ELF-1 (cell line): ENCODE results near the gene RPS6KC1.
"Not testable (repeated sequence)": the region's sequence is repeated elsewhere in the genome, so short reads cannot be mapped to it uniquely, and the experiment has no call there.

ENCODE experiments used
- DNase-seq: peaks from one replicate; pipeline ENCODE4 v3.0.0-alpha.2; 2016; ENCODE audit warnings: low read depth, low spot score

RPS6KC1 gene

DNA sequence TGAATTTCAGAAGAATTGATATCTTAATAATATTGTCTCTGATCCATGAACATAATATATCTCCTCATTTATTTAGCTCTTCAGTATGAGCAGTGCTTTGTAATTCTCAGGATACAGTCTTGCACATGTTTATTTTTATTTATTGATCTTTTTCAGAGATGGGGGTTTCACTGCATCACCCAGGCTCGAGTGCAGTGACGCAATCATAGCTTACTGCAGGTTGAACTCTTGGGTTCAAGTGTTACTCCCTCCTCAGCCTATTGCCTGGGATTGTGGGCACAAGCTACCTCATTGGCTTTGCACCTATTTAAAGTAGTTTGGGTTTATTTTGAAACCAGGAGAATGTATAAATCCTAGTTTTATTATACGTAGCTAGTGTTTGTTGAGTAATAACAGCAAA, 4.7 kb downstream of the RPS6KC1 start:
- DNase-seq, result no peak

DNA sequence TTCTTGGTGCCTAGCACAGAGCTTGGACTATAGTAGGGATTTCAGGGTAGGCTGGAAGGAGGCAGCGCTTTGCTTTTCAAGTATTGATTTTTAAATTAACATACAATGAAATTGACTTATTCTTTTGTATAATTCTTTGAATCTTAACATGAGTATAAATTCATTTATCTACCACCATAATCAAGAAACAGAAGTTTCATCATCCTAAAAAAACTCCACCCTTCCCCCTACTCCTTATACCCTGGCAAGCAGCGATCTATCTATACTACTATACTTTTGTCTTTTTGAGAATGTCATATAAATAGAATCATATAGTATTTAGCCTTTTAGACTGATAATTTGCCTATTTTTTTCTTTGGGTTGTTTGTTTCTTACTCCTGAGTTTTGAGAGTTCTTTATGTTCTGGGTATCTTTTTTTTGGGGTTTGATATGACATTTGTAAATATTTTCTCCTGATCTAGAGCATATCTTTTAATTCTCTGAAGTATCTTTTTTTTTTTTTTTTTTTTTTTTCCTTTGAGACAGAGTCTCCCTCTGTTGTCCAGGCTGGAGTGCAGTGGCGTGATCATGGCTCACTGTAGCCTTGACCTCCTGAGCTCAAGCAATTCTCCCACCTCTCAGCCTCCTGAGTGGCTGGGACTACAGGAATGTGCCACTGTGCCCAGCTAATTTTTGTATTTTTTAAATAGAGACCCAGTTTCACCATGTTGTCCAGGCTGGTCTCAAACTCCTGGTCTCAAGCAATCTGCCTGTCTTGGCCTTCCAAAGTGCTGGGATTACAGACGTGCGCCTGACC, 6.4 kb downstream of the RPS6KC1 start:
- DNase-seq, result no peak

DNA sequence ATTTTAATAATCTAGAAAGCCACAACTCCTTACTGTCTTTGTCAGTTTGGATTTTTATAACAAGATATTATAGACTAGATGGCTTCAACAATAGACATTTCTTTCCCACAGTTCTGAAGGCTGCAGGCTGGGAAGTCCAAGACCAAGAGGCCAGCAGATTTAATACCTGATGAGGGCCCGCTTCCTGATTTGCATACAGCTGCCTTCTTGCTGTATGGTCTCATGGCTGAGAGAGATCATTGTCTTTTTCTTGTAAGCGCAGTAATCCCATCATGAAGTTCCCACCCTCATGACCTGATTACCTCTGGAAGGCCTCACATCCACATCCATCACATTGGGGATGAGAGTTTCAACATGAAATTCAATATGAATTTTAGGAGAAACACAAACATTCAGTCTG, 9.8 kb downstream of the RPS6KC1 start:
- DNase-seq, result no peak

DNA sequence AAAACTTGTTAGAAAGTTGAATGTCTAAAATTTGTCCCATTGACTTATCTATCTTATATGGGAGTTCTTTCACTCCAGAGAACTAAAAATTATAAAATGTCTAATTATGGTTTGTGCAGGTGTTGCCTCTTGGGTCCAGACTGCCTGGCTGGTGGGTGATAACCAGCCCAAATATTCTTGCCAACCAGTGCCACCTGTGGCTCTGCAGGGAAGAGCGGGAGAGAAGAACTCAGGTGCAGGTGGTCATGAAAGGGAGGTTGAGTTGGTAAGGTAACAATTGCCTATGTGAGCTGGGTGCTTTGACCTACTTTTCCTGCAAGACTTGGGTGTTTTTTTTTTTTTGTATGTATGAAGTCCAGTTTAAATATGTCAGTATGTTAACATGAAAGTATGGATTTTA, 10.2 kb downstream of the RPS6KC1 start:
- no peak for DNase-seq

DNA sequence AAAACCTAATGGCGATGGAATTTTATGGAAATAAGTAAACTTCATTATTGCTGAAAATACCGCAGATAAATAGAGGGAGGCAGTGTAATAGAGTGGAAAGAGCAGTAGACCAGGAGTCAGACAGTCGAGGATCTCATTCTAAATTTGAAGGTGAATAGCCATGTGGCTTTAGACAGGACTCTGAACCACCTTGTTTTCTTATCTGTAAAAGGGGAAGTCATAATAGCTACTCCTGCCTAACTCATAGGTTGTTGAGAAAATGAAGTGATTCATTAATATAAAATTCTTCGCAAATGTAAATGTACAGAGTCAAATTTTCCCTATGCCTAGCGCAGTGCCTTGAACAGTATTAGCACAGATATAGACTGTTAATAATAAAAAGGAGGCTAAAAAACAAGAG, 14.8 kb downstream of the RPS6KC1 start:
- no peak for DNase-seq

DNA sequence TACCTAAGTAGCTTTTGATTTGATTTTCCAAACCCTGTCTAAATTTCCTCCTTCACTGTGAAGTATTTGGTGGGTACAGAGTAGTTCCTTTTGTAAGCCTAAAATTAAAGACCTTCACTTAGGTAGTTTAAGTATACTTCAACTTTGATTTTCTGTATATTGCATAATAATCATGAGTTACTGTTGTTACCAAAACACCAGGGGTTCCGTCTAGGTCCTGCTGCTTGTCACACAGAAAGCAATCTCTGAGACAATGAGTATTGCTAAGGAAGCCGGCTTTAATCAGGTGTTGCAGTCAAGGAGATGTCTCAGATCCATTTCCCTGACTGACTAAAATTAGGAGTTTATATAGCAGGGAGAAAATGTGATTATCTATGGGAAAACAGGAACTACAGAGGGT, 15.3 kb downstream of the RPS6KC1 start:
- no peak for DNase-seq

DNA sequence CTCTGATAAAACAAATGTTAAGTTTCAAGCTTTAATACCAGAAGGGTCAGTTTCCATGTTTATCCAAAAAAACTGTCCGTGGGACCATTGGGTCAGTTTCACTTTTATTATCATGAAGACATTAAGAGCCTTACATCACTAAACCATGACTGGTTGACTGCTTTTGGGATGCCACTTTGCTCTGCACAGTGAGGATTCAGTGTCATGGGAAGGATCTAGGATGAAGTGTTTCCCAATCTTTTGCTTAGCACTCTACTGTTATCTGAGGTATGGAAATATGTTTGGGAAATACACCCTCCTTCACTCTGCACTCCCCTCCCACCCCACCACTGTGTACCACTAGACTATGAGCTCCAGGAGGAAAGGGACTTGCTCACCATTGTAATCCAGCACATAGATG, 16.3 kb downstream of the RPS6KC1 start:
- no peak for DNase-seq

DNA sequence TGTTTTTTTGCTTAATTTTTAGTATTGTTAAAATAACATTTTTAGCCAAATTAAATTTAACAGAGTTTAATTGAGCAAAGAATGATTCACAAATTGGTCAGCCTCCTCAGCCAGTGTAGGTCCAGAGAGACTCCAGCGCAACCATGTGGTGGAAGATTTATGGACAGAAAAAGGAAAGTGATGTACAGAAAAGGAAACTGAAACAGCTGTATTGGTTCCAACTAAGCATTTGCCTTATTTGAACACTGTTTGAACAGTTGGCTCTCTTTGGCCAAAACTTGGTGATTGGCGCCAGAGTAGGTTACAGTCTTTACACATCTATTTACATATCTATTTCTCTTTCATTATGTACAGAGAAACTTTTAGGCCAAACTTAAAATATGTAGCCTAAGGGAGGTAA, 19.4 kb downstream of the RPS6KC1 start:
- no peak for DNase-seq

DNA sequence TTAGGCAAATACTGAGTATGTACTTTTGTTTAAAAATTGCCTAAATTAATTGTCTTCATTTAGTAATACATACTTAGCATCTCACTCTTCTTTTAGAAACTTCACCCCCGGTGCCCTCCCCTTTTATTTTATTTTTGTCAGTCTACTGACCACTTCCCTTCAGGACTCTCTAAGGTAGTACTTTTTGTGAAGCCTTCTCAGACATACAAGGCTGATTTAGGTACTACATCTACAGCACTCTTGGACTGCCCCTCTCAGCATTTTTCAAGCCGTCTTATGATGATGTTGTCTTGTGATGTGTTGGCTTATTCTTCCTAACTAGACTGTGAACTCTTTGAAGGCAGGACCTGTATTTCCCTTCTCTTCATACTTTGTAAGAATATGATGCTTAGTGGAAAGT, 24.7 kb downstream of the RPS6KC1 start:
- no peak for DNase-seq

DNA sequence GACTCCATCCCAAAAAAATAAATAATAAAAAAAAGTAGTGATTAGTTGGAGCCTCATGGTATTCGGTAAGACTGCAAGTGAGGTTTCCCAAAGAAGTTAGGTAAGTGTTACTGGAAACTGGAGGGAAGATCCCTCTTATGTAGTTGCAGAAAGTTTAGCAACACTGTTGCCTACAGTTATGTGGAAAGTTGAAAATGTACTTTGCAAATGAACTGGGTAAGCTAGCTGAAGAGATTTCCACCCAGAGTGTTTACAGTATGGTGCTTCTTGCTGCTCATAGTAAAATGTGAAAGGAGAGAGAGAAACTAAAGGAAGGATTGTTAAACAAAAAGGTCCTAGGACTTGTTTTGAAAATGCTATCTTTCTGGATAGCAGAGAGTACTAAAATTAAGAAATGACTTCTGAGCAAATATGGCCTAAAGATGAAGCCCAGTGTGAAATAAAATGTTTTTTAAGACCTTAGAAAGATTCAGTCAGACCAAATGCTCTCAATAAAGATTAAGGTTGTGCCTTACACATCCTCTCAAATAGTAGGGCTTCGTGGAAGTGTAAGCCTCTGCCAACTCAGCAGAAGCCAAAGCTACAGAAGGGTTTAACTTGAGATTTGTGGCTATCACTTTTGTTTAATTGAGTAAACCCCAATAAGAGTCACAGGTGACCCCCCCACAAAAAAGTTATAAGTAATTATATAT, 31.5 kb downstream of the RPS6KC1 start:
- DNase-seq, result no peak

DNA sequence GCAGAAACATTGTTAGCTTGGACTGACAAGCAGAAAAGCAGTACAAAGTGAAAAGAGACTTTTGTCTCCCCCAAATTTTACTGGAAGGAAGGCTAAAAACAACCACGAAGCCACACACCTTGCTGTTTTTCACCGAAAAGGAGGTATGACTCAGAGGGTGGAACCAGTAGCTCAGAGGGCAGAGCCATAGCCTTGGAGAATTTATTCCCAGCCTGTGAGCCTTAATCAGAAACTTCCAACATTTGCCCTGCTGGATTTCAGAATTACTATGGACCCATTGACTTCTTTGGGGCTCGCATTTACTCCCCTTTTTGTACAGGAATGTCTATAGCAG, 32.0 kb downstream of the RPS6KC1 start:
- no peak for DNase-seq

DNA sequence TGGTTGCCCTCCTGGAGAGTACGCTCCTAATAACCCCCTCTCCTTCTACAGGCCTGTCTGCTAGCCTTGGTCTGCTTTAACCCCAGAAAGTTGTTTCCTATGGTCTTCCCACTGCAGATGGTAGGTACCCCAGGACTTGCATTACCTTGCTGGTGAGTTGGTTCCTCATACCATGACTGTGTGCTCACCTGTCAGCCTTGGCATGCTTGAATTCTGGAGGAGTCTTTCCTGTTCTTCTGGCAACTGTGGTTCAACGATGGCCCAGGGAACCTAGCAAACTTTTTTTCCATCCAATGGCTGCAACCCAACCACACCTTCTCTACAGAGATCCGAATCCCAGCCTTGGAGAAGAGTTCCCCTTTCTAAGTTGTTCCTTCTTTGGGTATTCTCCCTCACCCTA, 36.9 kb downstream of the RPS6KC1 start:
- no peak for DNase-seq

DNA sequence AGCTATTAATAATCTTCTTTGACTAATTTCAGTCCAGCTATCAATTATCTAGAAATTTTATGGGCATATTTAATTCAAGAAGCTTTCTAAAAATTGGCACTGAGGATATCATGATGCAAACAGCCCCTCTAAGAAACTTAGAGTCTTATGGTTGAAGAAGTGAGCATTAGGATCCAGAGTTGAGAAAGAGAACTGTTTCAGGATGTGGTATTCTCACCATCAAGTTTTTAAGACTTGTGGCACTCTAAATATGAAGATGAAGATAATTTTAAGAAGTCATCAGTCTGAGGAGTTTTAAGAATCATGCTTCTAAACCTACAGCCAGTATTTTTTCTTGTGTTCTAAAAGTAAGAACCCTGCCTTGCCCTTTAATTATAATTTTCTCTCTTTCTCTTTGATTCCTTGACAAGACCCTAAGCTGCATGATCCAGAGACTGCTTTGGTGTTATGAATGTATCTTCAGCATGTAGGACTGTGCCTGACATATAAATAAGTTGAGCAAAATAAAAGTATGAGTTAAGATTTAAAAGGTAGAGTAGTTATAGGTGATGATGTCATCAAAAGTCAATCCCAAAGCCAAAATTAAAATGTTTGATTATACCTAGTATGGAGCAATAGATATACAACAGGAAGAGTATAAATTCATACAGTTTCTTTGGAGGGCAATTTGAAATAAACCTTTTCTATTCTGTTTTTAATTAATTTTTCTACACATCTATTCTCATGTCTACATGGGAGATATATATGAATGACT, 39.1 kb downstream of the RPS6KC1 start:
- no peak for DNase-seq

DNA sequence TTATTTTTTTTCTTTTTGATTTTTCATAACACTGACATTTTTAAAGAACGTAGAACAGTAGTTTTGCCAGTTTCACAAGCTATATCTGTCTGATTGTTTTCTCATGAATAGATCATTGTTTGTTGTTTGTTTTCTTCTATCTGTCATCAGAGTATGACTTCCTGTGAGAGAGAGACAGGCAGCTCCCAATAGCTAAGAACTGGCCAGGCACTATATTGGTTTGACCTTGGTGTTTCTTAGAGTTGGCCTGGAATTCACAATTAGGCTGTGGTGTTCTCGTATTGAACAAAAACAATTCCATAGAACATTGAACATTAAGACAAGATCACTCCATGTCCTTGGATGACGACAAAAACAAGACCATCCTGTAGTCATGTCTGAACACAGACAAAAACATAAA, 43.4 kb downstream of the RPS6KC1 start:
- no peak for DNase-seq

DNA sequence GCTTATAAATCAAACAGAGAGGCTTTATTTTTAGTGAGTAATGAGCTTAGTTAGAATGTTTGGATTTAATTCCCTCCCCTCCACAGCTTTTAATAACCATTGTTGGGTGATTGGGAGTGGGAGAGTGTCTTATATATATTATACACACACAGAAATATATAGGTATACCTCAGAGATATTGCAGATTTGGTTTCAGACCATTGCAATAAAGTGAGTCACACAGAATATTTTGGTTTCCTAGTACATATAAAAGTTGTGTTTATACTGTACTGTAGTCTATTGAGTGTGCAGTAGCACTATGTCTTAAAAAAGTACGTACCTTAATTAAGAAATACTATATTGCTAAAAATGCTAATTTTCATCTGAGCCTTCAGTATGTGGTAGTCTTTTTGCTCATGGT, 44.4 kb downstream of the RPS6KC1 start:
- no peak for DNase-seq

DNA sequence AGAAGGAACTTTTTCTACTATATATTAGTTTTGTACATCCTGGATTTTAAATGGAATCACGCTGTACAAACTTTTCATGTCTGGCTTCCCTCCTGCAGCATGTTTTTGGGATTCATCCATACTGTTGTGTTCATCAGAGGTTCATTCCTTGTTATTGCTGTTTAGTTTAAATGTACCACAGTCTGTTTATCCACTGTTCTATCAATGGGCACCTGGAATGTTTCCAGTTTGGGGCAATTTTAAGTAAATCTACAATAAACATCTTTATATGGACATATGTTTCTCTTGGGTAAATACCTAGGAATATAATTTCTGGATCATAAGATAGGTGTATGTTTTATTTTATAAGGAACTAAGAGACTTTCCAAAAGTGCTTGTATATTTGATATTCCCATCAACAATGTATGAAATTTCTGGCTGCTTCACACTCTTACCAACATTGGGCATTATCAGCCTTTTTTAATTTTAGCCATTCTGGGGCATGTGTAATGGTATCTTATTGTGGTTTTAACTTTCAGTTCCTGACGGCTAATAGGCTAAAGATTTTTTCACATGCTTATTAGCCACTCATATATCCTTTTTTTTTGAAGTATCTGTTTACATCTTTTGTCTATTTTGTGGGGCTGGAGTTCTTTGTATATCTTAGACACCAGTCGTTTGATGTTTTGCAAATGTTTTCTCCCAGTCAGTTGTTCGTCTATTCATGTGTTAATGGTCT, 48.8 kb downstream of the RPS6KC1 start:
- no peak for DNase-seq

DNA sequence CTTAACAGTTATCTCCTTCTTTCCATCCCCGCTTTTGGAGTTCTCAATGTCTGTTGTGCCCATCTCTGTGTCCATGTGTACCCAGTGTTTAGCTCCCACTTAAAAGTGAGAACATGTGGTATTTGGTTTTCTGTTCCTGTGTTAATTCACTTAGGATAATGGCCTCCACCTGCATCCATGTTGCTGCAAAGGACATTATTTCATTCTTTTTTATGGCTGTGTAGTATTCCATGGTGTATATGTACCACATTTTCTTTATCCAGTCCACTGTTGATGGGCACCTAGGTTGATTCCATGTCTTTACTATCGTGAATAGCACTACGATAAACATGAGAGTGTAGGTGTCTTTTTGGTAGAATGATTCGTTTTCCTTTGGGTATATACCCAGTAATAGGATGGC, 49.5 kb downstream of the RPS6KC1 start:
- not testable (repeated sequence) for DNase-seq

DNA sequence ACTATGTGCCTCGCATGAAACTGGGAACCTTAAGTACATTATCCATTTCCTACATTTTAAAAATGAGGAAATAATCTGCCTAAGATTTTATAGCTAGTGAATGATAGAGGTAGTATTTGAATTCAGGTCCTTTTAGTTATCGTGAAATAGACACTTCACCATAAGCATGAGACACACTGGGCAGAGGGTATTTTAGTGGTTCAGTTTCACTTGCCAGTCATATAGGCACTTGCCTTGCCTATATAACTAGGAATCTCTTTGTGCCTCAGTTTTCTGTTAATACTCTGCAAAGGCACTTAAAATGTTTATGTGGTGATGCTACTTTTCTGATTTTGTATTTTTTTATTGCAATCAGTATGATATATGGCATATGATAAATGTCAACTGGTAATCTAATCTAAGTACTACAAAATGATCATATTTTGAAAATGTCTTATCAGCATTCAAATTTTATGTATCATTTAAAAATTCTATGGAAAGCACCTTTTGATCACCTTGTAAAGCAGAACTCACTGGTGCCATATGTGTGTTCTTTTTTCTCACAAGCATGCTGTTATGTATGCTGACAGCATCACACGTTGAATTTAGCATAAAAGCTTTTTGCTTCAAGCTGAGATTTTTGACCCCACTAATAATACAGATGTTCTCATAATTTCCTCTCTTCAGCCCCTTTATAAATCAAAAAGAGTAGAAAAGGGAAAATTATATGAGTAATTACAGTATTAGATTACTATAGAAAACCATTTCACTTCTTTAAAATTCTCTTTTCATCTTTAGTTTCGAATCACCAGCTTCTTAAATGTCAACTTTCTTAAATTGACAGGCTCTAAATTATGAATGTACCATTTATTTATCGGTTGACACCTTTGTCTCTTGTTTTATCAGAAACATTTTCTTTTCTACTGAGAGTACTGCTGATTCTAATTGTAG, 52.6 kb downstream of the RPS6KC1 start:
- DNase-seq, result no peak

DNA sequence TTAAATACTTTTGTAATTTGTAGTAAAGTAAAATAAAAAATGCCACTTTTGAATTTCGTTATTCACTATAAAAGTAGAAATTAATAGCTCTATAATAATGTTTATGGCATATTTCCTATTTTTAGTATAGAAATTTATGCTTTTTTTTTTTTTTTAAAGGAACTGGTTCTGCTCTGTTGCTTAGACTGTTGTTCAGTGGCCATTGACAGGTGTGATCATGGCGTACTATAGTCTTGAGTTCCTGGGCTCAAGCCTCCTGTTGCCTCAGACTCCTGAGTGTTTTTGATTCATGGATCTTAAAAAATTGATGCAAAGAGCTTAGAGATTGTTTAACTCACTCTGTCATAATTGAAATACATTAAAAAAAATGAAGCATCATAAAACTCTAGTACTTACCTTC, 53.6 kb downstream of the RPS6KC1 start:
- no peak for DNase-seq

DNA sequence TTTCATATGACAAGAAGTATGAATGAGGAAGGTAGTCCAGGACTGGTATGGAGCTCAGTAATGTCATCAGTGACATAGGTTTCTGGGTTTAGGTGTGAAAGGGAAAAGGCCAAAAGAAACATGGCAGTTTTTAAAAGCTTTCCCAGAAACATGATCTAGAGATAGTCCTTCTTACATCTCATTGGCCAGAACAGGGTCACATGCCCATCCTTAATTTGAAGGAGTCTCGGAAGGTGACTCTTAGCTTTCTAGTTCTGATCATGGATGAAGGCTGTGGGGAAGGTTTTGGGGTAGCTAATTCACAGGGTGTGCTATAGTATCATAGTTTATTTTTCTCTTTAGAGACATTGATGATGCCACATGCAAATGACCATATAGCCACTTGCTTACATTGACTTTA, 55.3 kb downstream of the RPS6KC1 start:
- no peak for DNase-seq

DNA sequence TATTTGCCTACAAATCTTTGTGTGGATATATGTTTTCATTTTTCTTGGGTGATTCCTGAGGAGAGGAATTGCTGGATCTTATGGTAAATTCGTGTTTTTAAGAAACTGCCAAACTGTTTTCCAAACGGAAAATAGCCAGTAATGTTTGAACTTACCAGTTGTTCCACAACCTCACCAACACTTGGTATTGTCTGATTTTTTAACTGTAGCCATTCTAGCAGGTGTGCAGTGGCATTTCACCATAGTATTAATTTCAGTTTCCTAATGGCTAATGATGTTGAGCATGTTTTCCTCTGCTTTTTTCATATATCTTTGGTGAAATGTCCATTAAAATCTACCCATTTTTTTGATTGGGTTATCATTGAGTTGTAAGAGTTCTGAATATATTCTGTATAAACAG, 56.6 kb downstream of the RPS6KC1 start:
- no peak for DNase-seq
